ENCODE data around the gene ALG14.
"Not testable (repeated sequence)": the region's sequence is repeated elsewhere in the genome, so short reads cannot be mapped to it uniquely, and the experiment has no call there.

The ALG14 gene

GRCh38 chr1:95072532-95073419 is at the start of gene ALG14:
ALG14 (minus strand) TSS chr1:95072951; CDS start chr1:95072898, 53 bp downstream.
- DNase-seq: peak; percentile 91

- no peak for DNase-seq
Measured at GRCh38 chr1:95122151-95122697, 49.5 kb upstream of the ALG14 start.

- DNase-seq: no peak
Measured at GRCh38 chr1:95119273-95119672, 46.5 kb upstream of the ALG14 start.

- no peak for DNase-seq
Measured at GRCh38 chr1:95118710-95119109, 46.0 kb upstream of the ALG14 start.

GRCh38 chr1:95118067-95118499 is 45.3 kb upstream of the ALG14 start:
- no peak for DNase-seq

GRCh38 chr1:95117207-95118066 is 44.7 kb upstream of the ALG14 start, which contains the start of gene TLCD4:
TLCD4 (plus strand) TSS chr1:95117355; CDS start chr1:95143902, 26,547 bp downstream.
- peak; percentile 44 for DNase-seq

- DNase-seq: peak; percentile 60
Measured at GRCh38 chr1:95116580-95117206, 43.9 kb upstream of the ALG14 start.

GRCh38 chr1:95115708-95116137 is 43.0 kb upstream of the ALG14 start:
- no peak for DNase-seq

- DNase-seq: no peak
Measured at GRCh38 chr1:95113684-95114083, 40.9 kb upstream of the ALG14 start.

GRCh38 chr1:95111014-95111413 is 38.3 kb upstream of the ALG14 start:
- no peak for DNase-seq

- DNase-seq: no peak
Measured at GRCh38 chr1:95108792-95109191, 36.0 kb upstream of the ALG14 start.

- DNase-seq: no peak
Measured at GRCh38 chr1:95098196-95098595, 25.4 kb upstream of the ALG14 start.

GRCh38 chr1:95097426-95097825 is 24.7 kb upstream of the ALG14 start:
- no peak for DNase-seq

GRCh38 chr1:95096218-95096841 is 23.6 kb upstream of the ALG14 start:
- DNase-seq: no peak

- DNase-seq: no peak
Measured at GRCh38 chr1:95095833-95096217, 23.1 kb upstream of the ALG14 start.

- DNase-seq: no peak
Measured at GRCh38 chr1:95094923-95095322, 22.2 kb upstream of the ALG14 start.

- no peak for DNase-seq
Measured at GRCh38 chr1:95093296-95093695, 20.5 kb upstream of the ALG14 start.

- not testable (repeated sequence) for DNase-seq
Measured at GRCh38 chr1:95092891-95093290, 20.1 kb upstream of the ALG14 start.

GRCh38 chr1:95091290-95091689 is 18.5 kb upstream of the ALG14 start:
- not testable (repeated sequence) for DNase-seq

- DNase-seq: no peak
Measured at GRCh38 chr1:95089650-95090287, 17.0 kb upstream of the ALG14 start.

GRCh38 chr1:95088303-95088702 is 15.6 kb upstream of the ALG14 start:
- DNase-seq: no peak
